Activated naive CD4-positive, alpha-beta T cell treated with anti-CD3 and anti-CD28 coated beads, Interleukin-2, amount 50 U/mL, for 24 hours (primary cell): Measurements from ENCODE around the gene MAP1LC3A.

ENCODE experiments used
- H3K27ac Mint-ChIP-seq: one replicate; pipeline ENCODE4 v1.8.0; 2021; ENCODE audit warnings: mild to moderate bottlenecking, mixed read lengths
- H3K27me3 Mint-ChIP-seq: one replicate; pipeline ENCODE4 v1.8.0; 2021; ENCODE audit warnings: mixed read lengths
- H3K36me3 Mint-ChIP-seq: one replicate; pipeline ENCODE4 v1.8.0; 2021; ENCODE audit warnings: mixed read lengths
- H3K4me1 Mint-ChIP-seq: one replicate; pipeline ENCODE4 v1.8.0; 2021; ENCODE audit warnings: mixed read lengths
- H3K4me3 Mint-ChIP-seq: one replicate; pipeline ENCODE4 v1.8.0; 2021; ENCODE audit warnings: mild to moderate bottlenecking, mixed read lengths
- H3K9me3 Mint-ChIP-seq: one replicate; pipeline ENCODE4 v1.8.0; 2021; ENCODE audit warnings: mixed read lengths

Gene MAP1LC3A

DNA sequence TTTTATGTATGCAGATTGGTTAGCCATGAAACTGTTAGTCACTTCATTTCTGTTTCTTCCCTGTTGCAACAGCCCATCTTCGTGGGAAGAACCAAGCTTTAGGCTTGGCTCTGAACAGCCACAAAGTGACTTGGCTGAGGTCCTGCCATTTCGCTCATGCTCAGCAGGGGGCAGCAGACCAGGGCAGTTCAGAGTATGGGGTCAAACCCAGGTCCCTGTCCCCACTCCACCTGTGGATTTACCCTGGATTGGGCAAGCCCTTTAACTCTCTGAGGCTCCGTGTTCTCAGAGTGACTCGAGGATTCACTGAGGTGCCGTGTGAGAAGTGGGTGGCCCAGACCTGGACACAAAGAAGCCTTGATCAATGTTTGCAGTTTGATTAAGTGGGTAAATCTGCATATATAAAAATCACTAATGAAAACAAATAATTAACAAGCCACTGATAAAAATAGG, 19.8 kb upstream of the MAP1LC3A start:
- Mint-ChIP-seq H3K9me3 (no peaks in the 10 kb centered on the region), H3K4me1 (peaks cover 20% of the 10 kb centered on the region), H3K4me3 (no peak overlapping the region), H3K27me3 (no peaks in the 10 kb centered on the region), H3K27ac (no peak overlapping the region), H3K36me3 (peaks cover 9% of the 10 kb centered on the region)

DNA sequence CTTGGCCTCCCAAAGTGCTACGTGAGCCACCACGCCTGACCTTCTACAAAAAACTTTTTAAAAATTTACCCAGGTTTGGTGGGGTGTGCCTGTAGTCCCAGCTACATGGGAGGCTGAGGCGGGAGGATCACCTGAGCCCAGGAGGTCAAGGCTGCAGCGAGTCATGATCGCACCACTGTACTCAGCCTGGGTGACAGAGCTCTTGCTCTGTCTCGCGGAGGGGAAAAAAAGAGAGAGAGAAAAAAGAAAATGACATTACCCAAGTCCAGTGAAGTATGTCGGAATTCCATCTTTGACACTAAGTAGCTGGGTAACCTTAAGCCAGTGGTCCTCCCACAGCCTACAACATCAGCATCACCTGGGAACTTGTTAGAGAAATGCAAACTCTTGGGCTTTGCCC, 18.8 kb upstream of the MAP1LC3A start:
- Mint-ChIP-seq H3K27ac (no peak overlapping the region), H3K4me1 (peaks cover 29% of the 10 kb centered on the region), H3K27me3 (no peaks in the 10 kb centered on the region), H3K36me3 (peaks cover 9% of the 10 kb centered on the region), H3K4me3 (no peak overlapping the region), H3K9me3 (no peaks in the 10 kb centered on the region)

DNA sequence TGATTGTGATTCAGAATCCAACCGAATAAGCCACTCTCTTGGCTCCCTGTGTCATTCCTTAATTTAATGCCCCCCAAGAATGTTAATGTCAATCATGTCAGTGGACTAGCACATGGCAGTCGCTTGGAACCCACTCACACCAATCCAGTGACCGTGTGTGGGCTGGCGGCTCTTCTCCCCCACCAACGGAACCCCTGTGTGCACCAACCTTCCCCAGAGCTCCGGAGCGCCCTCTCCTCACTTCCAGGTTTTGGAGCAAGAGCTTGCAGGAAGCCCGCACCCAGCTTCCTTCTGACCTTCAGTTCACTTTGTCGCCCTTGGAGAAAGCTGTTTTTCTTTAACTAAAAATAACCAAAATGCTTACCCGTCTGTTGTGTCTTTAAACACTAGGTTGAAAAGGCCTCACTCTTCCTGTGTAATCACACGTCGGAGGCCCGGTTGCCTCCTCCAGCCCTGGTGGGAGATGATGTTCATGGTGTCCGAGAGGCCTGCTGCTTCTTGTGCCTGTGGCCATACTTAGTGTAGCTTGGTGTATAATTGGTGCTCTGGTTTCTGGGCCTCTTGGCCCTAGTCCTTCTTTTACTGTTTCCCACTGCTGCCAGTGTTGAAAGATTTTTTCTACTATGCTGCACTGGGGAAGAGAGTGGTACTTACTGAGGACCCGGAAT, 17.8 kb upstream of the MAP1LC3A start:
- Mint-ChIP-seq H3K4me1 (peaks cover 31% of the 10 kb centered on the region), H3K9me3 (no peaks in the 10 kb centered on the region), H3K27me3 (no peaks in the 10 kb centered on the region), H3K27ac (peak overlapping the region; percentile 79), H3K36me3 (peaks cover 3% of the 10 kb centered on the region), H3K4me3 (no peak overlapping the region)

DNA sequence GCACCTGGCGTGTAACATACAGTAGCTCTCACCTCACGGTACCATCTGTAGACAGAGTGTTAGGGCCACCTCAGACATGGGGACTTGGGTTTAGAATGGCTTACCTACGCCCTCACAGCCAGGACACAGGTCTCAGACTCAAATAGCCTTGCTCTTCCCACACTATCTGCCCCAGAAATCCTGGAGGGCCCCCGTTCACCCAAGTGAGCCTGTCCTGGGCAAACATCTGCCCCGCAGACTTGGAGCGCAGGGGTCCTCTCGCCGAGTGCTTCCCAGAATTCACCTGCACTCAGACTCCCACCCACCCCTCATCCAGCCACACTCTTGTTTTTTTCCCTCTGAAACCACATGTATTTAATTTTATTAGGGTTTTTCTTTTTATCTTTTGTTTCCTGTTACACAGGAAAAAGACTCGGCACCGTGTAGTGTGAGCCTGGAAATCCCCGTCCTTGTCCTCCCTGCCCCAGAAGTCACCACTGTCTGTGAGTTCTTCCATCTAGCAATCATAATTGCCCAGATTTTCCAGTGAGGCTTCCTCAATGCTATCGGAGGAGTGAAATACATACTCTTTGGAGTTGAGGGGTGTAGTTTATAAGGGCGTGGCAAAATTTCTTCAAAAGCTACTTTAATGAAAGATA, 17.1 kb upstream of the MAP1LC3A start:
- no peaks in the 10 kb centered on the region for H3K27me3 Mint-ChIP-seq
- no peaks in the 10 kb centered on the region for H3K9me3 Mint-ChIP-seq
- peaks cover 31% of the 10 kb centered on the region for H3K4me1 Mint-ChIP-seq
- no peak overlapping the region for H3K4me3 Mint-ChIP-seq
- H3K36me3 Mint-ChIP-seq: peaks cover 3% of the 10 kb centered on the region
- peak overlapping the region; percentile 79 for H3K27ac Mint-ChIP-seq

DNA sequence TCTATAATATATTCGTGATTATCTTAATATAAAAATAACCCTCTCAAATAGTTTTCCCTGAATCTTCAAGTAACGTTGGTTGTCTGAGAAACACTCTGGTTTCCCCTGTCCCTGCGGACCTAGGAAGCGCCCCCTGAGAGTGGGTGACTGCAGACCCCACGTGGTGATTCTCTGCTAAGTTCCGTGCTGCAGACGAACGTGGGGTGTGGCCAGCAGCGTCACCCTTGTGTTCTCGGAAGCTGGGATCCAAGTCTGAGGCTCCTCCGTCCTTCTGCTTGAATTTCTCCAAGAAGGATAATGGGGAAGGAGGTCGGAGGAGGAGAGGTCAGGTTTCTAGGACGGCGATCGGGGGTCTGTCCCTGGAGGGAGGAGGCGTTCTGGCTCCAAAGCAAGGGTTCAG, 16.6 kb upstream of the MAP1LC3A start:
- peaks cover 3% of the 10 kb centered on the region for H3K36me3 Mint-ChIP-seq
- no peak overlapping the region for H3K4me3 Mint-ChIP-seq
- H3K4me1 Mint-ChIP-seq: peaks cover 31% of the 10 kb centered on the region
- no peaks in the 10 kb centered on the region for H3K9me3 Mint-ChIP-seq
- H3K27ac Mint-ChIP-seq: no peak overlapping the region
- H3K27me3 Mint-ChIP-seq: no peaks in the 10 kb centered on the region

DNA sequence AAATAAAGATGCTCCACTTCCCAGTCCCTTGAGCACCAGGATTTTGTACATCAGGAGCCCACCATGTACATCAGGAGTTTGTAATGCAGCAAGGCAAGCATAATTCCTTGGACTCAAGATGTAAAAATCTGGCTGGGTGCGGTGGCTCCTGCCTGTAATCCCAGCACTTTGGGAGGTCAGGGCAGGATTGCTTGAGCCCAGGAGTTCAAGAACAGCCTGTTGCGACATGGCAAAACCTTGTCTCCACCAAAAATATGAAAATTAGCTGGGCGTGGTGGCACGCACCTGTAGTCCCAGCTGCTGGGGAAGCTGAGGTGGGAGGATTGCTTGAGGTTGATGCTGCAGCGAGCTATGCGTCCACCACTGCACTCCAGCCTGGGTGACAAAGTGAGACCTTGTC, 16.1 kb upstream of the MAP1LC3A start:
- Mint-ChIP-seq H3K4me1 (peaks cover 31% of the 10 kb centered on the region), H3K9me3 (no peaks in the 10 kb centered on the region), H3K27me3 (no peaks in the 10 kb centered on the region), H3K4me3 (no peak overlapping the region), H3K27ac (no peak overlapping the region), H3K36me3 (no peaks in the 10 kb centered on the region)

DNA sequence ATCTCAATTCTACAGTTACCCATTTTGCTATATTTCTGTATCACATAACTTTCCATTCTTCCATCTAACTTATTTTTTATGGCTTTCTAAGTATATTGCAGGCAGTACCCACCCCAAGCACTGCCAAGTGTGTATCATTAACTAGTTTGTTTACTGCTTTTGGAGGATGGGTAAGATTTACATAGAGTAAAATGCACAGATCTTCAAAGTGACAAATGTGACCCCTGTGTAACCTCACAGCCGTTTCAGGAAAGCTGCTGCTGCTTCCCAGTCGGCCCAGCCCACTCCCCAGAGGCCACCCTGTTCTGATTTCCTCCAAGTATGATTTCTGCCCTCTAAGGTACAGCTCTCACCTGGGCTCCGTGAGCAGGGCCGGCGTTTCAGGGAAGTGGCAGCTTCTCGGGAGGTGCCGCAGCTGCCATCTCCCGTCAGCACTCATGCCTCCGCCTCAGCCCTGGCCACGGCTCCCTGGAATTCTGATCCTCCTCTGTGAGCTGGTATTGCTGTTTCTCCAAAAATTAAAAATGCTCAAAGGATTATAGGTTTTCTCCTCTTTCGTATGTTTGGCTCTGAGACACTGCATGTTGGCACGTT, 15.0 kb upstream of the MAP1LC3A start:
- Mint-ChIP-seq H3K27me3 (no peaks in the 10 kb centered on the region), H3K9me3 (no peaks in the 10 kb centered on the region), H3K27ac (no peak overlapping the region), H3K36me3 (no peaks in the 10 kb centered on the region), H3K4me1 (peaks cover 28% of the 10 kb centered on the region), H3K4me3 (no peak overlapping the region)

DNA sequence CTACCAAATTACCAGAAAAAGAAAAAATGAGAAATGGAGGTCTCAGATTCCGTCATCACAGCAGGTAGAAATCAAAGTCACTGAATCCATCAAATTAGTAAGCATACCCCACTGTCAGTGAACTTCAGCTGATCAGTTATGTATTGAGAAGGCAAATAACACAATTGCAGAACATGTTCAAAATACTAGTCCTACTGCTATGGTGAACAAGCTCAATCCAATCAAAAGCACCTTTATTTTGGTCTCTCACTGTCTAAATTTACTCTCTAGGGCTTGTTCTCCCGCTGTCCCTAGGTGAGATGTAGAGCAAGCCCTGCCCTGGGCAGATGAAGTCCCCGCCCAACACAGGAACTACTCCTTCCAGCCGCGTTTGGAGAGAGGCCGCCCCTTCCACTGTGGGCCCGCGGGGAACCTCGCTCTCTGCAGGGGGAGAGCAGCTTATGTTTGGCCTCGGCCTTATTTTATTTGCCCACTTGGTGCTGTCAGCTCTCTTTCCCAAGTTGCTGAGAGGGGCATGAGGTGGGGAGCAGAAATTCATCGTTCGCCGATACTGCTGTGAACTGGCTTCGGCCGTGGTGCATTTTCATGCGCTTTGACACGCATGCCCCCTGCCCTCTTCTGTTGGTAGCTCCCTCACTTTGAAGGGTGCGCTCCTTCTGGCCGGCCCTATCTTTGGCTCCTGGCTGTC, 14.3 kb upstream of the MAP1LC3A start:
- Mint-ChIP-seq H3K4me1 (peaks cover 26% of the 10 kb centered on the region), H3K36me3 (no peaks in the 10 kb centered on the region), H3K9me3 (no peaks in the 10 kb centered on the region), H3K27me3 (no peaks in the 10 kb centered on the region), H3K4me3 (peak overlapping the region; percentile 45), H3K27ac (no peak overlapping the region)

DNA sequence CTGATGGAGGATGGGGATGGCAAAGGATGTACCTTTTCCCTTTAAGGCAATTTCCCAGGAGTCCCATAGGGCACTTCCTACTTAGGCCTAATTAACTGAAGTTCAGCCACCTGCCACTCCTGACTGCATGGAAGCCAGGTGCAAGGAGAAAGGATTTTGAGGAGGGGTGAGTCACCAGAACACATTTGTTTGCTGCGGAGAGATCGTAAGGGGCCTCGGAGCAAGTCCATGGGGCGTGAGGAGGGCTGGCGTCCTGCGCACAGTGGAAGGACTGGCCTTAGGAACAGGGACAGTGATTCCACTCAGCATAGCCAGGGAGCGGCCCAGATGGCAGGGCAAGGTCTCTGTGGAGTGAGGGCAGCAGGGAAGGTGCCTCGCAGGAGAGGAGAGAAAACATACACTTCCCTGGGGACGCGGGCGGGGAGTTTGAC, 11.8 kb upstream of the MAP1LC3A start:
- Mint-ChIP-seq H3K9me3 (no peaks in the 10 kb centered on the region), H3K4me1 (peaks cover 11% of the 10 kb centered on the region), H3K27me3 (no peaks in the 10 kb centered on the region), H3K4me3 (no peak overlapping the region), H3K36me3 (no peaks in the 10 kb centered on the region), H3K27ac (no peak overlapping the region)

DNA sequence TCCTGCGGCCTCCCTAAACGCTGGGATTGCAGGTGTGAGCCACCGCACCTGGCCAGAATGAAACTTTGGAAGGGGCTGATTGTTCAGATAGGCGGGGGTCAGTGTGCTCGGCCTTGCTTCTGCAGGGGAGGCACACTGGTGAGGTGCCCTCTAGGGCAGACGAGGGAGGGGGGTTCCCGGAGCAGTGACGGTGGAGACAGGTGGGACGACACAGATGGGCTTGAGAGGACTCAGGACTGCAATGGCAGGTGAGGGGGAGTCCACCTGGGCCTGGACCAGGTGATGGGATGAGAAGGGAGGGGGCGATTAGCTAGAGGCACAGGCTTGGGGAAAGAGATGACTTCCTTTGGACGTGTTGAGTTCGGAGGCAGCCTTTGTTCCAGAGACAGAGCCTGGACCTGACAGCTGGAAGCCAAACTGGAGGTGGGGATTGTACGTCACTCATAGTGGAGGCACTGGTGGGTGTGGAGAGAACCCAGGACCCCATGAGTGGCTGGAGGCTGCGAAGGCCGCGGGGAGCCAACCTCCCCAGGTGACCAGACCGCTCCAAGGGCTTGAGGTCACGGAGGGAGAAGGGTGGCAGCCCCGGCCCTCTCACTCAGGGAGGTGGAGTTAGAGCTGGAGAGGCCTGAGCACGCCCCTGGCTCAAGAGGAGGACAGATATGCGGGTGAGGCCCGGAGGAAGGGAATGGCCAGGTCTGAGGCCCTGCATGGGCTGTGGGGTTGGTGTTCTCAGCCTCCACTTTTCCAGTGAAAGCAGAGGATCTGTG, 10.5 kb upstream of the MAP1LC3A start:
- Mint-ChIP-seq H3K27me3 (no peaks in the 10 kb centered on the region), H3K36me3 (no peaks in the 10 kb centered on the region), H3K4me1 (peaks cover 11% of the 10 kb centered on the region), H3K9me3 (no peaks in the 10 kb centered on the region), H3K4me3 (no peak overlapping the region), H3K27ac (no peak overlapping the region)

DNA sequence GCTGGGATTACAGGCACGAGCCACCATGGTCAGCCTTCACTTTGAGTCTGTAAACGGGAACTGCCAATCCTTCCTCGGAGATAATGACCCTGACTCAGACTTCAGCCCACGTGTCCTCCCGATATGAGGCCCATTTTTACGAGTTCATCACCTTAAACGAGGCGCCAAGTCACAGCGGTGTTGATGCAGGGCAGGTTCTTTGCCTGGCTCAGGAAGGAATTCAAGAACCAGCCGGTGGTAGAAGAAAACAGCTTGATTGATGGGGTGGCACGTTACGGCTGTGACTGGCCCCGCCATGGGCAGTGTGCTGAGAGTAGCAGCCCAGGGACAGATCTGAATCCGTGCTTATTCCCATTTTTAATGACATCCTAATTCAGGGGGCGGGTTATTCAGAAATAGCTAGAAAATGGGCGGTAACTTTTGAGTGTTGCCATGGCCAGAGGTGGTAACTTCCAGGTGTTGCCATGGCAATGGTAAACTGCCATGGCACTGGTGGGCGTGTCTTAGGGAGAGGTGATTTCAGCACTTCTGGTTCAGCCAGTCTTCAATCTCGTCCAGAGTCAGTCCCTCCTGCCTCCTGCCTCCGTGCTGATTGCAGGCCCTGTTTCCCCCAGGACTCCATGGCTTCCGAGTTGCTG, 9.1 kb upstream of the MAP1LC3A start:
- H3K36me3 Mint-ChIP-seq: no peaks in the 10 kb centered on the region
- no peaks in the 10 kb centered on the region for H3K27me3 Mint-ChIP-seq
- no peak overlapping the region for H3K27ac Mint-ChIP-seq
- no peaks in the 10 kb centered on the region for H3K9me3 Mint-ChIP-seq
- H3K4me3 Mint-ChIP-seq: no peak overlapping the region
- peaks cover 4% of the 10 kb centered on the region for H3K4me1 Mint-ChIP-seq

DNA sequence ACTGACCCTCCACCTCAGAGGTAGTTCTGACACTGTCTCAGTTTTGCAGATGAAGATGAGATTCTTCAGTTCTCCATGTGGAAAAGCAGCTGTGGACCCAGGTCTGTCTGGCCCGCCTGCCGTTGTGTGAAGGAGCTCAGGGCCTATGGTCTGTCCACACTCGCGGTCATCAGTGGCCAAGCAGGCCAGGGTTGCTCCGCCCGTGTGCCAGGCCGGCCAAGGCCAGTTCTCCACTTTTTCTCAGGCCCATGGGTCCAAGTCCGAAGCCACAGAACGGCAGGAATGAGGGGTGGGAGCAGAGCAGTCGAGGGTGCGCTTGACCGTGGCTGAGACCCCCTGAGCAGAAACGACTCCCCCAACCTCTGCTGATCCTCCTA, 8.6 kb upstream of the MAP1LC3A start:
- Mint-ChIP-seq H3K36me3 (no peaks in the 10 kb centered on the region), H3K4me1 (peaks cover under 1% of the 10 kb centered on the region), H3K27me3 (no peaks in the 10 kb centered on the region), H3K9me3 (no peaks in the 10 kb centered on the region), H3K27ac (no peak overlapping the region), H3K4me3 (no peak overlapping the region)

DNA sequence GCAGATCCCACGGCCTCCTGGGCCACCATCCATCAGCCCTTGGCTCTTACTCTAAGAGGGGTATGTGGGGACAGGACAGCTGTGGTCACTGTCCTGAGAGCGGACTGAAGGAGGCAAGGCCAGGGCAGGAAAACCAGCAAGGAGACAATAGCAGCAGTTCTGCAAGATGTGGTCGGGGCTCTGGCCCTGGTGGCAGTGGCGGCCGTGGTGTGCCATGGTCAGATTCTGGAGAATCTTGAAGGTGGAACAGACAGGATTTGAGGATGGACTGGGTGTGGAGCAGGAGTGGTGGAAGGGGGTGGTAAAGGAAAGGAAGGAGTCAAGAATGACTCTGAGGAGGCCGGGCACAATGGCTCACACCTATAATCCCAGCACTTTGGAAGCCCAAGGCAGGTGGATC, 5.9 kb upstream of the MAP1LC3A start:
- H3K27me3 Mint-ChIP-seq: no peaks in the 10 kb centered on the region
- H3K9me3 Mint-ChIP-seq: no peaks in the 10 kb centered on the region
- no peak overlapping the region for H3K4me3 Mint-ChIP-seq
- no peaks in the 10 kb centered on the region for H3K36me3 Mint-ChIP-seq
- H3K27ac Mint-ChIP-seq: no peak overlapping the region
- peaks cover 8% of the 10 kb centered on the region for H3K4me1 Mint-ChIP-seq

DNA sequence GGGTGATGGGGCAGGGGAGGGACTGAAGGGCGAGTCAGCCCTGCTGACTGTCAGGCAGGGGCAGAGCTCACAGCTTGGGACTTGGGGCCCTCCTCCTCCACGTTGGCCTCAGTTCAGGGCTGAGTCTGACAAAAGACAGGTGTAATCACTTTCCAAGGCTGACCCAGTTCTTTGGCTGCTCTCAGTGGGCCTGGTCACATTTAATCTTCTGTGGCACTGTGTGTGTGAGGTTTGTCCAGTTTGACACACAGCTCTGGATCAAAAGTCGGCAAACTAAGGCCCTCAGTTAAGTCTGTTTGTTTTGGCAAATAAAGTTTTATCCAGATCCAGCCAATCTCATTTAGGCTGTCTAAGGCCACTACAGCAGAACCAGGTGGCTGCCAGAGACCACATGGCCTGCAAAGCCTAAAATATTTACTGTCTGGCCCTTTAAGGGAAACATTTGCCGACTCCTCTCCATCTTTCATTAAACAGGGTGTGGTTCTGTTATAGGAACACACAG, 5.1 kb upstream of the MAP1LC3A start:
- no peaks in the 10 kb centered on the region for H3K36me3 Mint-ChIP-seq
- no peaks in the 10 kb centered on the region for H3K27me3 Mint-ChIP-seq
- no peak overlapping the region for H3K4me3 Mint-ChIP-seq
- H3K4me1 Mint-ChIP-seq: peaks cover 16% of the 10 kb centered on the region
- H3K9me3 Mint-ChIP-seq: no peaks in the 10 kb centered on the region
- H3K27ac Mint-ChIP-seq: no peak overlapping the region

DNA sequence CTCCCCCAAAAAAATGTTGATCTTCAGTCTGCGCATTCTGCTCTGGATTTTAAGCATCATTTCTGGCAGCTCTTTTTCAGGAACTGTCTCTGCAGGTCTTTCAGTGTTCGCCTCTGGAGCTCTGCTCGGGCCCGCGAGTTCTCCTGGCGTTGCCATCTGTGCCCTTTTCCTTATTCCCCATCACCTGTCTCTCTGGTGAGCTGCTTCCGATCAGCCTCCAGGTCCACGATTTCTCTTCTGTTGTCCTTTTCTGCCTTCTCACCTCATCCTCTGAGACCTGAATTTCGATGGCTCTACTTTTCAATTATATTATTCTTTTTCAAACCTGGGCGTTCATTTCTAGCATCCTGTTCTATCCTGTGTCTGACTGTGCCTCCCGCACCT, 590 bp upstream of the MAP1LC3A start:
- Mint-ChIP-seq H3K27ac (peak overlapping the region; percentile 91), H3K4me3 (peak overlapping the region; percentile 91), H3K4me1 (peaks cover 19% of the 10 kb centered on the region), H3K27me3 (no peaks in the 10 kb centered on the region), H3K9me3 (no peaks in the 10 kb centered on the region), H3K36me3 (no peaks in the 10 kb centered on the region)
